SK-N-SH (cell line): ENCODE results near the gene TTC23. TPM values are rescaled to one million over a fixed set of nuclear protein-coding genes. Genes with fewer than 3 reads are reported as not detected.

Experiments used
- CTCF ChIA-PET: fragments of 300-600, 350-600 bp; formaldehyde crosslinking; extraction: SDS; loops from one replicate; lab custom pipeline; 2021; lab: Yijun Ruan, JAX
- POLR2A ChIA-PET: fragments of 350-600 bp; sonication (Branson Sonifier 250); formaldehyde crosslinking; extraction: SDS; loops from one replicate; lab custom pipeline; 2020; ENCODE audit warnings: antibody characterized with exemption, inconsistent platforms; lab: Yijun Ruan, JAX
- DNase-seq: peaks from one replicate; pipeline ENCODE4 v3.0.0; 2012
- H2AFZ ChIP-seq: fragments of 200-600 bp; sonication (generic); 2 replicates; pipeline ENCODE4 v1.8.1; 2016; ENCODE audit warnings: antibody characterized with exemption, mild to moderate bottlenecking, low read depth
- H3F3A ChIP-seq: fragments of 200-600 bp; sonication (generic); replicated peaks from 2 replicates; pipeline ENCODE3; 2016; ENCODE audit warnings: antibody characterized with exemption, mild to moderate bottlenecking; ENCODE audit not compliant: insufficient read depth
- H3K27ac ChIP-seq, 2 experiments: fragments of 200-500 bp in 1 of 2; fragments of 200-600 bp in 1 of 2; sonication (Bioruptor generic) in 1 of 2; sonication (generic), shearing (Covaris generic) in 1 of 2; 2 replicates each; pipeline versions ENCODE4 v1.5.1 to v1.6.1; 2014 to 2016; ENCODE audit warnings: low read depth in 2 of 2, inconsistent platforms in 1 of 2, low read length in 1 of 2, mild to moderate bottlenecking in 1 of 2, mixed read lengths in 1 of 2
- H3K27me3 ChIP-seq: fragments of 200-600 bp; sonication (generic), shearing (Covaris generic); 2 replicates; pipeline ENCODE4 v1.6.1; 2016; ENCODE audit warnings: mixed run types; ENCODE audit not compliant: insufficient read depth
- H3K36me3 ChIP-seq, 2 experiments: fragments of 200-500 bp in 1 of 2; fragments of 200-600 bp in 1 of 2; sonication (Bioruptor generic) in 1 of 2; sonication (generic) in 1 of 2; replicated peaks in 1 of 2; 2 replicates each; pipeline versions ENCODE3 to v1.5.1; 2014 to 2016; ENCODE audit warnings: low read length in 1 of 2, mild to moderate bottlenecking in 1 of 2; ENCODE audit not compliant: insufficient read depth in 2 of 2, control insufficient read depth in 1 of 2
- H3K4me1 ChIP-seq, 2 experiments: fragments of 200-500 bp in 1 of 2; fragments of 200-600 bp in 1 of 2; sonication (Bioruptor generic) in 1 of 2; sonication (generic), shearing (Covaris generic) in 1 of 2; 2 replicates each; pipeline versions ENCODE4 v1.5.1 to v1.6.1; 2014 to 2016; ENCODE audit warnings: low read depth in 1 of 2, low read length in 1 of 2, mixed run types in 1 of 2; ENCODE audit not compliant: insufficient read depth in 2 of 2, control insufficient read depth in 1 of 2
- H3K4me2 ChIP-seq: fragments of 200-600 bp; sonication (generic), shearing (Covaris generic); 2 replicates; pipeline ENCODE4 v1.6.1; 2017; ENCODE audit warnings: mixed run types
- H3K4me3 ChIP-seq, 2 experiments: fragments of 200-500 bp in 1 of 2; fragments of 200-600 bp in 1 of 2; sonication (Bioruptor generic) in 1 of 2; sonication (generic), shearing (Covaris generic) in 1 of 2; 2 replicates each; pipeline versions ENCODE4 v1.5.1 to v1.8.1; 2014 to 2016; ENCODE audit warnings: low read depth in 2 of 2, inconsistent platforms in 1 of 2, low read length in 1 of 2, mild to moderate bottlenecking in 1 of 2, mixed read lengths in 1 of 2, moderate library complexity in 1 of 2
- H3K79me2 ChIP-seq: fragments of 200-600 bp; sonication (generic); 2 replicates; pipeline ENCODE4 v1.8.1; 2017; ENCODE audit warnings: mild to moderate bottlenecking; ENCODE audit not compliant: insufficient read depth
- H3K9ac ChIP-seq: fragments of 200-600 bp; sonication (generic); 2 replicates; pipeline ENCODE4 v1.6.1; 2017; ENCODE audit warnings: mixed run types
- H3K9me2 ChIP-seq: fragments of 200-600 bp; sonication (generic); 2 replicates; pipeline ENCODE4 v1.6.1; 2017; ENCODE audit warnings: mixed run types
- H3K9me3 ChIP-seq: fragments of 200-600 bp; sonication (generic); 2 replicates; pipeline ENCODE4 v1.6.1; 2017; ENCODE audit warnings: mixed run types, mild to moderate bottlenecking, moderate library complexity
- H4K20me1 ChIP-seq: fragments of 200-600 bp; sonication (generic); 2 replicates; pipeline ENCODE4 v1.6.1; 2017; ENCODE audit warnings: mild to moderate bottlenecking, mixed run types; ENCODE audit not compliant: insufficient read depth
- EP300 ChIP-seq, 2 experiments: IDR thresholded peaks; 2 replicates each; pipeline versions ENCODE4 v1.4.0 to v1.6.1; 2012; ENCODE audit warnings: borderline replicate concordance in 1 of 2, low read depth in 1 of 2, low read length in 1 of 2
- EZH2phosphoT487 ChIP-seq: fragments of 200-600 bp; sonication (generic); IDR thresholded peaks from 2 replicates; pipeline ENCODE4 v1.6.1; 2017; ENCODE audit warnings: low read depth, mixed run types, mild to moderate bottlenecking, antibody characterized with exemption, moderate library complexity, borderline replicate concordance
- FOXJ3 ChIP-seq: sonication (generic); formaldehyde crosslinking; IDR thresholded peaks from 2 replicates; pipeline ENCODE4 v1.5.1; 2020; ENCODE audit warnings: mild to moderate bottlenecking, missing genetic modification reagents
- MEF2A ChIP-seq: IDR thresholded peaks from 2 replicates; pipeline ENCODE4 v1.4.0; 2012; ENCODE audit warnings: low read depth, borderline replicate concordance
- MXI1 ChIP-seq: IDR thresholded peaks from 2 replicates; pipeline ENCODE4 v1.6.1; 2012; ENCODE audit warnings: mild to moderate bottlenecking, low read depth, low read length, improper control_type of control experiment
- NFIC ChIP-seq: IDR thresholded peaks from 2 replicates; pipeline ENCODE4 v1.4.0; 2012; ENCODE audit warnings: borderline replicate concordance
- RAD21 ChIP-seq: IDR thresholded peaks from 2 replicates; pipeline ENCODE4 v1.6.1; 2012; ENCODE audit warnings: mild to moderate bottlenecking, low read length
- REST ChIP-seq: IDR thresholded peaks from 2 replicates; pipeline ENCODE4 v1.6.1; 2012; ENCODE audit warnings: mild to moderate bottlenecking, low read depth, low read length, moderate library complexity
- RFX5 ChIP-seq: IDR thresholded peaks from 2 replicates; pipeline ENCODE4 v1.6.1; 2012; ENCODE audit warnings: mild to moderate bottlenecking, improper control_type of control experiment, low read length
- RXRA ChIP-seq: IDR thresholded peaks from 2 replicates; pipeline ENCODE4 v1.4.0; 2012; ENCODE audit warnings: low read depth, mild to moderate bottlenecking, borderline replicate concordance
- TCF12 ChIP-seq: IDR thresholded peaks from 2 replicates; pipeline ENCODE4 v1.4.0; 2012
- USF1 ChIP-seq: IDR thresholded peaks from 2 replicates; pipeline ENCODE4 v1.4.0; 2012; ENCODE audit warnings: low read depth, borderline replicate concordance
- USF2 ChIP-seq: fragments of 150-350 bp; IDR thresholded peaks from 2 replicates; pipeline ENCODE4 v1.6.1; 2017; ENCODE audit warnings: antibody characterized with exemption, low read length, low read depth, borderline replicate concordance
- WGBS: methylation state at CpG from one replicate; pipeline ENCODE4 v1.1.6; 2017; ENCODE audit warnings: low lambda C conversion rate; 5-methylcytosine and 5-hydroxymethylcytosine counted together
- polyA plus RNA-seq, 3 experiments: library from polyadenylated mRNA; depleted of rRNA; stranded (reverse); fragments of >200 nt; gene quantifications; 2 replicates each; pipeline ENCODE4 v1.2.3, GENCODE V29; 2012

TTC23 gene
- polyA plus RNA-seq, 1 of the 3 experiments (the other 2 are of a cell fraction): 0.79 TPM

GRCh38 chr15:99131441-99132023 lies 117.8 kb downstream of the TTC23 start (continued):
- TF ChIP-seq REST: no peak

GRCh38 chr15:99130765-99131440 lies 118.5 kb downstream of the TTC23 start:
- Histone ChIP-seq H3K9me3 (no peaks in the 10 kb centered on the region), H3K27me3 (no peaks in the 10 kb centered on the region), H4K20me1 (no peaks in the 10 kb centered on the region), H3K4me1 (peaks cover 7 to 18% of the 10 kb centered on the region in 2 experiments; a peak in 2 of 4 replicates), H3K9ac (no peak overlapping the region), H3F3A (no peaks in the 10 kb centered on the region), H3K4me2 (no peak overlapping the region), H3K4me3 (no peak overlapping the region), H3K9me2 (no peaks in the 10 kb centered on the region), H3K27ac (no peak overlapping the region), H3K36me3 (peaks cover 11 to 46% of the 10 kb centered on the region in 2 experiments), H3K79me2 (no peaks in the 10 kb centered on the region), H2AFZ (no peak overlapping the region)
- TF ChIP-seq USF1 (no peak), RXRA (no peak), MXI1 (no peak), RFX5 (no peak), NFIC (no peak), FOXJ3 (CRISPR knock-in tag) (no peak), TCF12 (no peak), REST (no peak), EZH2phosphoT487 (no peak), RAD21 (no peak), MEF2A (no peak), EP300 (IDR thresholded peaks at IDR 0.05; ENCODE audit: borderline replicate concordance in 1 of 2, low read depth in 1 of 2, low read length in 1 of 2) (no peak), USF2 (no peak)
- DNase-seq: no peak
- CTCF ChIA-PET: interaction anchor here (1.2 kb wide), 1 partner anchor 30 kb away, joined by 4 read pairs; no protein-coding TSS in a partner anchor
- WGBS: 95% methylated on average over 26 of the region's 30 CpGs
- POLR2A ChIA-PET: no interaction called here
